Neural progenitor cell (in vitro differentiated cells): Measurements from ENCODE around the gene TREX2.

Experiments used
- EZH2 ChIP-seq: fragments of 200-600 bp; sonication (generic); IDR thresholded peaks from 2 replicates; pipeline ENCODE4 v1.6.1; 2017; ENCODE audit warnings: antibody characterized with exemption, mild to moderate bottlenecking, moderate library complexity
- TF ChIP-seq, protein P1 (sequence below): fragments of 200-600 bp; sonication (generic); IDR thresholded peaks from 2 replicates; pipeline ENCODE4 v1.5.1; 2017; ENCODE audit warnings: antibody characterized with exemption, mild to moderate bottlenecking

DNA sequence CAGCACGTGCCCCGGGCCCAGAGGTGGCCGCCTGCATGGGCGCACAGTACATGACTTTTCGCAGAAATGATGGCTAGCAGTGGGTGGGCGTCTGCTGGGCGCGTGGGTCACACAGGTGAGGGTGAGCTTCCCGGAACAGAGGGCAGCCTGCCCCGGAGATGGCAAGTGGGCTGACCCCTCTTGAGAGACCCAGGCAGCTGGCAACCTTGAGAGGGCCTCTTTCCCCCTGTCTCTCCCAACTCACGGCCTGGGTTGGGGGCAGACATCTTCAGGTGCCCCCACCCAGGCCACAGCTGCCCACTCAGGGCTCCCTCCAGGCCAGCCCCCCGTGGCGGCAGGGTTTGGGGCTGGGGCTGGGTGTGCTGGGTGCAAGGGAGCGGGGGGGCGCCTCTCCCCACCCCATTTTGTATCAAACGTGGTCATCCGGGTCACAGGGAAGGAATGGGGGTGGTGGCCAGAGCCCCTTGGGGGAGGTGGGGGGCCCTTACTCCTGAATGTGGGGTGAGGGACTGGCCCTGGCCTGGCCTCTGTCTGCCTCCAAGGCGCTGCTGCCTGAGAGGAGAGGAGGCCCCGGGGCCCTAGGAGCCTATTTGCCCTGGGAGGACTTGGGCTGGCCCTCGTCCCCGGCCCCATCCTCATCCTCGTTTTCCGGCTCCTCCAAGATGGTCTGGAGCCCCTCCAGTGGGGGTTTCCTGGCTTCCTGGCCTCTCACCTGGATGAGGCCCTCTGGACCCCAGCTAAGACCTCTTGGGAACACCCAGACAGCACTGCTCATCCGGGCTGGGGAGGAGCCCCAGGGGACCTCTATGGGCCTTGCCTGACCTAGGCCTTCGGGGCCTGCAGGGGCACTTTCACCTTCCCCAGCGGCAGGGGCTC, 49.3 kb downstream of the TREX2 start:
- TF ChIP-seq, protein P1, sequence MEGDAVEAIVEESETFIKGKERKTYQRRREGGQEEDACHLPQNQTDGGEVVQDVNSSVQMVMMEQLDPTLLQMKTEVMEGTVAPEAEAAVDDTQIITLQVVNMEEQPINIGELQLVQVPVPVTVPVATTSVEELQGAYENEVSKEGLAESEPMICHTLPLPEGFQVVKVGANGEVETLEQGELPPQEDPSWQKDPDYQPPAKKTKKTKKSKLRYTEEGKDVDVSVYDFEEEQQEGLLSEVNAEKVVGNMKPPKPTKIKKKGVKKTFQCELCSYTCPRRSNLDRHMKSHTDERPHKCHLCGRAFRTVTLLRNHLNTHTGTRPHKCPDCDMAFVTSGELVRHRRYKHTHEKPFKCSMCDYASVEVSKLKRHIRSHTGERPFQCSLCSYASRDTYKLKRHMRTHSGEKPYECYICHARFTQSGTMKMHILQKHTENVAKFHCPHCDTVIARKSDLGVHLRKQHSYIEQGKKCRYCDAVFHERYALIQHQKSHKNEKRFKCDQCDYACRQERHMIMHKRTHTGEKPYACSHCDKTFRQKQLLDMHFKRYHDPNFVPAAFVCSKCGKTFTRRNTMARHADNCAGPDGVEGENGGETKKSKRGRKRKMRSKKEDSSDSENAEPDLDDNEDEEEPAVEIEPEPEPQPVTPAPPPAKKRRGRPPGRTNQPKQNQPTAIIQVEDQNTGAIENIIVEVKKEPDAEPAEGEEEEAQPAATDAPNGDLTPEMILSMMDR = no peak
- no peak for TF ChIP-seq EZH2
